Smooth muscle cell (in vitro differentiated cells): ENCODE measurements around the gene TMEM203. TPM values are rescaled to one million over a fixed set of nuclear protein-coding genes. Genes with fewer than 3 reads are reported as not detected.

Experiments used
- DNase-seq: peaks from one replicate; lab custom pipeline; 2025; ENCODE audit not compliant: unreplicated experiment; lab: John Stamatoyannopoulos, UW
- H2AFZ ChIP-seq: fragments of 200-600 bp; sonication (generic); 2 replicates; pipeline ENCODE4 v1.6.0; 2016; ENCODE audit warnings: antibody characterized with exemption, low read depth, mild to moderate bottlenecking
- H3F3A ChIP-seq: fragments of 200-600 bp; sonication (generic); 2 replicates; pipeline ENCODE4 v1.6.0; 2017; ENCODE audit warnings: antibody characterized with exemption, low read depth
- H3K27ac ChIP-seq: fragments of 200-600 bp; sonication (generic); 2 replicates; pipeline ENCODE4 v1.5.1; 2016; ENCODE audit warnings: low read depth, mild to moderate bottlenecking
- H3K27me3 ChIP-seq: fragments of 200-600 bp; sonication (generic); 2 replicates; pipeline ENCODE4 v1.6.1; 2016; ENCODE audit warnings: low read depth, mild to moderate bottlenecking
- H3K36me3 ChIP-seq: fragments of 200-600 bp; sonication (generic); 2 replicates; pipeline ENCODE4 v1.5.1; 2016; ENCODE audit warnings: low read depth
- H3K4me1 ChIP-seq: fragments of 200-600 bp; sonication (generic); 2 replicates; pipeline ENCODE4 v1.5.1; 2016; ENCODE audit warnings: low read depth
- H3K4me2 ChIP-seq: fragments of 200-600 bp; sonication (generic); 2 replicates; pipeline ENCODE4 v1.6.0; 2016; ENCODE audit warnings: mild to moderate bottlenecking
- H3K4me3 ChIP-seq: fragments of 200-600 bp; sonication (generic); 2 replicates; pipeline ENCODE4 v1.5.1; 2016; ENCODE audit warnings: mild to moderate bottlenecking
- H3K79me2 ChIP-seq: fragments of 200-600 bp; sonication (generic); 2 replicates; pipeline ENCODE4 v1.6.0; 2016; ENCODE audit warnings: low read depth, mild to moderate bottlenecking
- H3K9ac ChIP-seq: fragments of 200-600 bp; sonication (generic); 2 replicates; pipeline ENCODE4 v1.6.0; 2016; ENCODE audit warnings: low read depth
- H3K9me3 ChIP-seq: fragments of 200-600 bp; sonication (generic); replicated peaks from 2 replicates; pipeline ENCODE4 v1.5.1; 2016; ENCODE audit warnings: low read depth
- H4K20me1 ChIP-seq: fragments of 200-600 bp; sonication (generic); 2 replicates; pipeline ENCODE4 v1.6.0; 2016; ENCODE audit warnings: low read depth
- CTCF ChIP-seq: fragments of 200-600 bp; sonication (generic); IDR thresholded peaks from 2 replicates; pipeline ENCODE4 v1.5.1; 2017; ENCODE audit warnings: borderline replicate concordance, mild to moderate bottlenecking, antibody characterized with exemption; ENCODE audit not compliant: insufficient read depth, poor library complexity, severe bottlenecking
- WGBS: methylation state at CpG from one replicate; pipeline ENCODE4 v1.1.7; 2016; ENCODE audit warnings: low lambda C conversion rate; 5-methylcytosine and 5-hydroxymethylcytosine counted together
- polyA plus RNA-seq: library from polyadenylated mRNA; unstranded; fragments of >200 nt; fragmentation: Nextera tagmentation; extraction: Ambion mirVana; gene quantifications from 2 replicates; pipeline ENCODE4 v1.2.1, GENCODE V29; 2016
- total RNA-seq: library from RNA; depleted of rRNA; stranded (reverse); fragments of >200 nt; gene quantifications from 2 replicates; pipeline ENCODE4 v1.2.3, GENCODE V29; 2014

TMEM203 gene
- total and polyA plus RNA-seq, 2 experiments from 2014 or later = 31.0 to 55.1 TPM

- H4K20me1 ChIP-seq = peaks cover 32% of the 10 kb centered on the region
- H3K4me3 ChIP-seq = peak overlapping the region; percentile 93
- peak overlapping the region; percentile 100 for H3K4me2 ChIP-seq
- peaks cover 25% of the 10 kb centered on the region for H3F3A ChIP-seq
- no peaks in the 10 kb centered on the region for H3K27me3 ChIP-seq
- no peaks in the 10 kb centered on the region for H3K9me3 ChIP-seq
- peak overlapping the region; percentile 90 for H3K9ac ChIP-seq
- H2AFZ ChIP-seq = no peak overlapping the region
- H3K79me2 ChIP-seq = peaks cover 38% of the 10 kb centered on the region
- peak overlapping the region; percentile 86 for H3K27ac ChIP-seq
- TF ChIP-seq CTCF = no peak
- H3K36me3 ChIP-seq = no peaks in the 10 kb centered on the region
- no peak for DNase-seq
- WGBS = 80% methylated on average over 36 of the region's 36 CpGs
- peaks cover 5% of the 10 kb centered on the region for H3K4me1 ChIP-seq
Observed at GRCh38 chr9:137242269-137243203, 37.1 kb upstream of the TMEM203 start.

- H2AFZ ChIP-seq = no peak overlapping the region
- peaks cover 38% of the 10 kb centered on the region for H3K79me2 ChIP-seq
- no peaks in the 10 kb centered on the region for H3K27me3 ChIP-seq
- 7% methylated on average over 29 of the region's 83 CpGs for WGBS
- no peak for TF ChIP-seq CTCF
- DNase-seq = no peak
- H3K27ac ChIP-seq = peak overlapping the region; percentile 86
- H3K4me1 ChIP-seq = peaks cover 7% of the 10 kb centered on the region
- peak overlapping the region; percentile 90 for H3K9ac ChIP-seq
- H3K4me2 ChIP-seq = peak overlapping the region; percentile 100
- peaks cover 25% of the 10 kb centered on the region for H3F3A ChIP-seq
- peak overlapping the region; percentile 93 for H3K4me3 ChIP-seq
- no peaks in the 10 kb centered on the region for H3K9me3 ChIP-seq
- no peaks in the 10 kb centered on the region for H3K36me3 ChIP-seq
- H4K20me1 ChIP-seq = peaks cover 38% of the 10 kb centered on the region
Observed at GRCh38 chr9:137241490-137242268, 36.2 kb upstream of the TMEM203 start.

GRCh38 chr9:137240841-137241489 is 35.5 kb upstream of the TMEM203 start, which contains the start of gene TUBB4B:
TSS of gene TUBB4B (plus strand) at chr9:137241287. CDS start at chr9:137241361, 74 bp downstream.
- Histone ChIP-seq H3K4me2 (peak within 1 kb of the TSS; percentile 100), H3K4me3 (peak within 1 kb of the TSS; percentile 93), H2AFZ (peak within 1 kb of the TSS; percentile 86), H3K9me3 (no peaks in the 10 kb centered on the region), H4K20me1 (peaks cover 42% of the 10 kb centered on the region), H3K27me3 (no peaks in the 10 kb centered on the region), H3K79me2 (peaks cover 38% of the 10 kb centered on the region), H3K4me1 (peaks cover 13% of the 10 kb centered on the region), H3K36me3 (no peaks in the 10 kb centered on the region), H3K9ac (peak within 1 kb of the TSS; percentile 90), H3F3A (peaks cover 25% of the 10 kb centered on the region), H3K27ac (peak within 1 kb of the TSS; percentile 93)
- DNase-seq = peak; percentile 100
- TF ChIP-seq CTCF = no peak
- 1% methylated on average over 63 of the region's 67 CpGs for WGBS
